ENCODE measurements around the gene PI4KA.

DNA sequence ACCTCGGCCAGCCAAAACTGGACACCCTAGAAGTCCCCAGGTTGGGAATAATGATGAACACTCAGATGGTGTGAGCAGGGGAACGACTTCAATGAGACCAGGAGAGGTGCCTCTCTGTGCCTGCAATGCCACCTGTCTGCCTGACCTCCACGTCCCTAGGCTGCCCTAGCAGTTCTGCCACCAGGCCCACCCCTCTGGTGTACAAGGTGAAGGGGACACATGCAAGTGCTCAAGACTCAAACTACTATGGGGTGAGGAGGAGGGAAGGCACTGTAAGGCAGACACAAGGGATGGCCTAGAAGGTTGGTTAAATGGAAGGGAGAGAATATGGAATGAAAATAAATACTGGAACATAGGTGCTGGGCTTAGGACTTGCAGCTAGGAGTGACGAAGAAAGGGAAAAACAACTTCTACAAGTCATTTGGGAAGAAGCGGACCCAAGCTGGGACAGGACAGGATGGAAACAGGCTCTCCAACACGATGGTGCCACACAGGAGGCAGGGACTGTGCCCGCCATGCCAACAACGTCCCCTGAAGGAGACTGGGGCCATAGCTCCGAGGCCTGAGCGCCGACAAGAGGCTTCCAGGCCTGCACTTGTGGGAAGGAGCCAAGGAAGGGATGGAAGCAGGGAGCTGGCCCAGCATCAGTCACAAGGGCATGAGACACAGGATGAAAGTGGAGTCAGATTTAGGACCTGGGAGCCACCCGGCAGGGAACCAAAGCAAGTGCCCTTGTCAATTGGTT is 66.2 kb downstream of the PI4KA start:
- no peak for TF ChIP-seq POLR2A (IDR thresholded peaks at IDR 0.05)
- TF ChIP-seq, protein P1, sequence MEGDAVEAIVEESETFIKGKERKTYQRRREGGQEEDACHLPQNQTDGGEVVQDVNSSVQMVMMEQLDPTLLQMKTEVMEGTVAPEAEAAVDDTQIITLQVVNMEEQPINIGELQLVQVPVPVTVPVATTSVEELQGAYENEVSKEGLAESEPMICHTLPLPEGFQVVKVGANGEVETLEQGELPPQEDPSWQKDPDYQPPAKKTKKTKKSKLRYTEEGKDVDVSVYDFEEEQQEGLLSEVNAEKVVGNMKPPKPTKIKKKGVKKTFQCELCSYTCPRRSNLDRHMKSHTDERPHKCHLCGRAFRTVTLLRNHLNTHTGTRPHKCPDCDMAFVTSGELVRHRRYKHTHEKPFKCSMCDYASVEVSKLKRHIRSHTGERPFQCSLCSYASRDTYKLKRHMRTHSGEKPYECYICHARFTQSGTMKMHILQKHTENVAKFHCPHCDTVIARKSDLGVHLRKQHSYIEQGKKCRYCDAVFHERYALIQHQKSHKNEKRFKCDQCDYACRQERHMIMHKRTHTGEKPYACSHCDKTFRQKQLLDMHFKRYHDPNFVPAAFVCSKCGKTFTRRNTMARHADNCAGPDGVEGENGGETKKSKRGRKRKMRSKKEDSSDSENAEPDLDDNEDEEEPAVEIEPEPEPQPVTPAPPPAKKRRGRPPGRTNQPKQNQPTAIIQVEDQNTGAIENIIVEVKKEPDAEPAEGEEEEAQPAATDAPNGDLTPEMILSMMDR (IDR thresholded peaks at IDR 0.05): no peak

Data from body of pancreas (tissue), 4 donors.